HCT116 (cell line): ENCODE data around the gene SLC9A6. TPM values are rescaled to one million over a fixed set of nuclear protein-coding genes. Genes with fewer than 3 reads are reported as not detected.

Source experiments
- ATAC-seq: fragments of 200-7000 bp; cut with Tn5 transposase; 2 replicates; pipeline ENCODE4 v1.9.1; 2020; ENCODE audit warnings: mild to moderate bottlenecking, moderate library complexity
- BruUV-seq: library from RNA; stranded (reverse); fragments of 400-500 nt; replicated peaks from 2 replicates; lab custom pipeline; 2021; lab: Mats Ljungman, UMichigan
- CTCF ChIA-PET: fragments of 300-600 bp; sonication (Branson Sonifier 250); formaldehyde crosslinking; loops from one replicate; lab custom pipeline; 2021; ENCODE audit warnings: antibody characterized with exemption; lab: Charles Lee
- POLR2A ChIA-PET: fragments of 300-600, 350-600 bp; sonication (Branson Sonifier 250); formaldehyde crosslinking; loops from one replicate; lab custom pipeline; 2021; ENCODE audit warnings: antibody characterized with exemption; lab: Charles Lee
- RAD21 ChIA-PET, 2 experiments: fragments of 300-600 bp; sonication (Branson Sonifier 250); formaldehyde crosslinking; loops; one replicate each; lab custom pipeline; 2023; ENCODE audit warnings: low total read pairs in 2 of 2; ENCODE audit not compliant: uncharacterized antibody in 2 of 2, unreplicated experiment in 2 of 2, low non-redundant PET in 1 of 2; lab: Charles Lee
- DNase-seq: peaks from one replicate; pipeline ENCODE4 v3.0.0-alpha.2; 2010; ENCODE audit warnings: low read depth, low spot score
- H2AFZ ChIP-seq: fragments of 200-600 bp; shearing (Covaris generic), sonication (generic); 2 replicates; pipeline ENCODE4 v1.6.1; 2017; ENCODE audit warnings: low read depth, mixed run types, mixed read lengths, antibody characterized with exemption, low read length; ENCODE audit not compliant: poor library complexity, severe bottlenecking
- H3K27ac ChIP-seq: 2 replicates; pipeline ENCODE4 v1.5.1; 2012; ENCODE audit warnings: low read depth, low read length
- H3K27me3 ChIP-seq: fragments of 200-600 bp; sonication (generic); 2 replicates; pipeline ENCODE4 v1.6.1; 2016; ENCODE audit warnings: mixed run types, low read length, mixed read lengths; ENCODE audit not compliant: insufficient read depth
- H3K36me3 ChIP-seq, 2 experiments: fragments of 200-500 bp in 1 of 2; fragments of 200-600 bp in 1 of 2; sonication (Bioruptor generic) in 1 of 2; sonication (generic) in 1 of 2; 2 replicates each; pipeline versions ENCODE4 v1.5.1 to v1.6.1; 2014 to 2016; ENCODE audit warnings: low read length in 2 of 2, inconsistent platforms in 1 of 2, mixed read lengths in 1 of 2, mixed run types in 1 of 2; ENCODE audit not compliant: insufficient read depth in 2 of 2, control insufficient read depth in 1 of 2
- H3K4me1 ChIP-seq, 2 experiments: fragments of 200-600 bp in 1 of 2; sonication (generic) in 1 of 2; 2 replicates each; pipeline versions ENCODE4 v1.5.1 to v1.6.1; 2012 to 2017; ENCODE audit warnings: low read length in 2 of 2, inconsistent platforms in 1 of 2, mild to moderate bottlenecking in 1 of 2, mixed read lengths in 1 of 2, mixed run types in 1 of 2, moderate library complexity in 1 of 2; ENCODE audit not compliant: insufficient read depth in 2 of 2, control insufficient read depth in 1 of 2
- H3K4me2 ChIP-seq: fragments of 200-600 bp; sonication (generic); 2 replicates; pipeline ENCODE4 v1.6.1; 2017; ENCODE audit warnings: mixed run types, low read length, mixed read lengths
- H3K4me3 ChIP-seq, 2 experiments: fragments of 200-600 bp in 1 of 2; sonication (generic) in 1 of 2; replicated peaks in 1 of 2; 2 replicates each; pipeline ENCODE4 v1.5.1; 2011 to 2016; ENCODE audit warnings: low read length in 2 of 2, control low read depth in 1 of 2, low read depth in 1 of 2, mild to moderate bottlenecking in 1 of 2, mixed read lengths in 1 of 2, mixed run types in 1 of 2
- H3K79me2 ChIP-seq: fragments of 200-600 bp; sonication (generic); 2 replicates; pipeline ENCODE4 v1.6.1; 2017; ENCODE audit warnings: mild to moderate bottlenecking, mixed run types, low read length, moderate library complexity, mixed read lengths; ENCODE audit not compliant: insufficient read depth
- H3K9ac ChIP-seq: fragments of 200-600 bp; sonication (generic); 2 replicates; pipeline ENCODE4 v1.6.1; 2016; ENCODE audit warnings: low read length, mixed read lengths
- H3K9me2 ChIP-seq: fragments of 200-600 bp; sonication (generic), shearing (Covaris generic); 2 replicates; pipeline ENCODE4 v1.6.1; 2017; ENCODE audit warnings: mixed run types, mild to moderate bottlenecking, moderate library complexity; ENCODE audit not compliant: insufficient read depth
- H3K9me3 ChIP-seq, 2 experiments: fragments of 200-500 bp in 1 of 2; fragments of 200-600 bp in 1 of 2; sonication (Bioruptor generic) in 1 of 2; sonication (generic) in 1 of 2; 2 replicates each; pipeline ENCODE4 v1.6.1; 2014 to 2017; ENCODE audit warnings: low read length in 2 of 2, mixed read lengths in 2 of 2, inconsistent platforms in 1 of 2, low read depth in 1 of 2, mild to moderate bottlenecking in 1 of 2, mixed run types in 1 of 2, moderate library complexity in 1 of 2; ENCODE audit not compliant: control insufficient read depth in 1 of 2, insufficient read depth in 1 of 2
- H4K20me1 ChIP-seq: fragments of 200-600 bp; sonication (generic), shearing (Covaris generic); 2 replicates; pipeline ENCODE4 v1.6.1; 2017; ENCODE audit warnings: mixed run types, mild to moderate bottlenecking, moderate library complexity; ENCODE audit not compliant: insufficient read depth
- EGR1 ChIP-seq: IDR thresholded peaks from 2 replicates; pipeline ENCODE4 v1.6.1; 2012; ENCODE audit warnings: low read depth
- ELF1 ChIP-seq: IDR thresholded peaks from 2 replicates; pipeline ENCODE4 v1.6.1; 2012; ENCODE audit warnings: low read depth, borderline replicate concordance
- EZH2phosphoT487 ChIP-seq: fragments of 200-600 bp; IDR thresholded peaks from 2 replicates; pipeline ENCODE4 v1.6.1; 2018; ENCODE audit warnings: antibody characterized with exemption, borderline replicate concordance
- FOSL1 ChIP-seq: IDR thresholded peaks from 2 replicates; pipeline ENCODE4 v1.6.1; 2012; ENCODE audit warnings: low read depth
- JUND ChIP-seq: IDR thresholded peaks from 2 replicates; pipeline ENCODE4 v1.6.1; 2012
- MAX ChIP-seq: IDR thresholded peaks from 2 replicates; pipeline ENCODE4 v1.6.1; 2012
- POLR2AphosphoS5 ChIP-seq: IDR thresholded peaks from 2 replicates; pipeline ENCODE4 v1.6.1; 2011; ENCODE audit warnings: mild to moderate bottlenecking, low read depth, low read length, moderate library complexity
- RAD21 ChIP-seq: IDR thresholded peaks from 2 replicates; pipeline ENCODE4 v1.6.1; 2012; ENCODE audit warnings: low read depth, mild to moderate bottlenecking
- REST ChIP-seq: IDR thresholded peaks from 2 replicates; pipeline ENCODE4 v1.6.1; 2012; ENCODE audit warnings: low read depth
- SP1 ChIP-seq: IDR thresholded peaks from 2 replicates; pipeline ENCODE4 v1.6.1; 2012; ENCODE audit warnings: low read depth
- SRF ChIP-seq: IDR thresholded peaks from 2 replicates; pipeline ENCODE4 v1.6.1; 2012; ENCODE audit warnings: low read depth
- TCF7L2 ChIP-seq: IDR thresholded peaks from 2 replicates; pipeline ENCODE4 v1.7.0; 2011; ENCODE audit warnings: borderline replicate concordance, inconsistent platforms; ENCODE audit not compliant: insufficient read depth, insufficient read length; ENCODE audit errors: extremely low read depth
- YY1 ChIP-seq: IDR thresholded peaks from 2 replicates; pipeline ENCODE4 v1.6.1; 2011; ENCODE audit warnings: low read length, low read depth, moderate library complexity, mild to moderate bottlenecking; ENCODE audit not compliant: insufficient replicate concordance; ENCODE audit errors: extremely low read depth
- ZBTB33 ChIP-seq: IDR thresholded peaks from 2 replicates; pipeline ENCODE4 v1.6.1; 2011; ENCODE audit warnings: mild to moderate bottlenecking, low read length, moderate library complexity; ENCODE audit not compliant: insufficient replicate concordance; ENCODE audit errors: extremely low read depth
- ZNF274 ChIP-seq: fragments of 200-500 bp; sonication (Bioruptor generic); IDR thresholded peaks from 2 replicates; pipeline ENCODE4 v1.6.1; 2014; ENCODE audit warnings: mild to moderate bottlenecking, low read depth, low read length, inconsistent platforms
- intact Hi-C: fragments of 100-400 bp; cut with micrococcal nuclease; formaldehyde crosslinking; loops from 2 replicates; pipeline ENCODE4 v1.10.0; 2022
- total RNA-seq: library from RNA; stranded (reverse); gene quantifications from one replicate; pipeline ENCODE4 v1.2.1, GENCODE V29; 2021; ENCODE audit not compliant: unreplicated experiment

Gene SLC9A6
- total RNA-seq, 1 experiment from 2014 or later, result 10.8 TPM

- H3K9me3 ChIP-seq, result no peaks in the 10 kb centered on the region
- no peak overlapping the region for H2AFZ ChIP-seq
- no peak for ATAC-seq
- no peaks in the 10 kb centered on the region for H3K27me3 ChIP-seq
- no peak for TF ChIP-seq MAX
- no peak for TF ChIP-seq ZBTB33
- no peak for TF ChIP-seq EZH2phosphoT487
- TF ChIP-seq RAD21, result no peak
- TF ChIP-seq SP1, result no peak
- no peak for TF ChIP-seq JUND
- no peak for TF ChIP-seq YY1
- TF ChIP-seq, all 23 proteins: peak for 0
- Histone ChIP-seq H3K9me2 (no peaks in the 10 kb centered on the region), H3K4me3 (no peak overlapping the region), H3K4me2 (no peak overlapping the region), H4K20me1 (no peaks in the 10 kb centered on the region), H3K4me1 (no peaks in the 10 kb centered on the region), H3K79me2 (no peaks in the 10 kb centered on the region), H3K9ac (no peak overlapping the region), H3K36me3 (no peaks in the 10 kb centered on the region), H3K27ac (no peak overlapping the region)
- DNase-seq, result no peak
- intact Hi-C loops, result no loop called here
- no TSS peak for BruUV-seq
- POLR2A ChIA-PET, result no interaction called here
- CTCF ChIA-PET, result no interaction called here
- RAD21 ChIA-PET, result no interaction called here
Observed at GRCh38 chrX:136059350-136059749, 74.1 kb downstream of the SLC9A6 start.

GRCh38 chrX:136061286-136061685 lies 76.1 kb downstream of the SLC9A6 start:
- no peak overlapping the region for H3K27ac ChIP-seq
- no peaks in the 10 kb centered on the region for H3K27me3 ChIP-seq
- no peaks in the 10 kb centered on the region for H4K20me1 ChIP-seq
- H2AFZ ChIP-seq, result no peak overlapping the region
- H3K36me3 ChIP-seq, result no peaks in the 10 kb centered on the region
- no peak overlapping the region for H3K4me2 ChIP-seq
- H3K9ac ChIP-seq, result no peak overlapping the region
- no peak overlapping the region for H3K4me3 ChIP-seq
- no peaks in the 10 kb centered on the region for H3K4me1 ChIP-seq
- POLR2A ChIA-PET, result no interaction called here
- H3K9me2 ChIP-seq, result no peaks in the 10 kb centered on the region
- no peak for DNase-seq
- RAD21 ChIA-PET, result no interaction called here
- CTCF ChIA-PET, result no interaction called here
- intact Hi-C loops, result no loop called here
- H3K9me3 ChIP-seq, result no peaks in the 10 kb centered on the region
- no TSS peak for BruUV-seq
- H3K79me2 ChIP-seq, result no peaks in the 10 kb centered on the region
- no peak for ATAC-seq
- no peak for TF ChIP-seq FOSL1
- no peak for TF ChIP-seq ELF1
- TF ChIP-seq TCF7L2, result no peak
- no peak for TF ChIP-seq REST
- TF ChIP-seq MAX, result no peak
- no peak for TF ChIP-seq ZNF274
- no peak for TF ChIP-seq SRF
- TF ChIP-seq EZH2phosphoT487, result no peak
- no peak for TF ChIP-seq EGR1
- no peak for TF ChIP-seq JUND
- TF ChIP-seq POLR2AphosphoS5, result no peak
- TF ChIP-seq RAD21, result no peak
